ENCODE measurements around the gene EP300.
"Not testable (repeated sequence)": the region's sequence is repeated elsewhere in the genome, so short reads cannot be mapped to it uniquely, and the experiment has no call there.

GRCh38 chr22:41049795-41050194 lies 42.6 kb upstream of the EP300 start:
- not testable (repeated sequence) for TF ChIP-seq POLR2AphosphoS5 (IDR thresholded peaks at IDR 0.05); CTCF (IDR thresholded peaks at IDR 0.05 in 8 of 11, conservative IDR thresholded peaks at IDR 0.05 in 3 of 11); POLR2A (IDR thresholded peaks at IDR 0.05)

Measured in spleen (tissue), 7 donors.